ENCODE data around the gene CLCN3. TPM values are rescaled to one million over a fixed set of nuclear protein-coding genes. Genes with fewer than 3 reads are reported as not detected.

Gene CLCN3
- total and polyA plus RNA-seq, 2 of the 4 experiments (the other 2 are of a cell fraction), result 13.0 to 22.8 TPM

- H2AK5ac ChIP-seq (ENCODE audit: low read depth, low read length), result no peak overlapping the region
- no peak overlapping the region for H2AFZ ChIP-seq (replicated peaks; ENCODE audit: low read length, poor library complexity)
- H2BK20ac ChIP-seq (ENCODE audit: low read depth, low read length), result no peak overlapping the region
- H3K9ac ChIP-seq (ENCODE audit: low read depth, low read length), result no peak overlapping the region
- ChIA-PET CTCF (no interaction called here), POLR2A (ENCODE audit: unreplicated experiment) (no interaction called here)
- H4K91ac ChIP-seq (ENCODE audit: insufficient read depth, low read depth, low read length), result no peak overlapping the region
- no peak for TF ChIP-seq POLR2A (IDR thresholded peaks at IDR 0.05; ENCODE audit: low read depth, low read length)
- no peak for TF ChIP-seq CTCF (conservative IDR thresholded peaks at IDR 0.05; ENCODE audit: low read depth, low read length)
- no peak for TF ChIP-seq CEBPB (IDR thresholded peaks at IDR 0.05; ENCODE audit: low read depth, low read length)
- TF ChIP-seq FOS (IDR thresholded peaks at IDR 0.05; ENCODE audit: low read depth, low read length), result no peak
- TF ChIP-seq RCOR1 (IDR thresholded peaks at IDR 0.05; ENCODE audit: insufficient replicate concordance, low read length), result no peak
- TF ChIP-seq BHLHE40 (IDR thresholded peaks at IDR 0.05; ENCODE audit: low read depth, low read length), result no peak
- TF ChIP-seq MXI1 (IDR thresholded peaks at IDR 0.05; ENCODE audit: borderline replicate concordance, low read depth, low read length), result no peak
- H3K79me1 ChIP-seq (ENCODE audit: low read depth in 1 of 2, low read length in 2 of 2), result peaks cover 4 to 7% of the 10 kb centered on the region in 2 experiments; a peak in 1 of 4 replicates
- no peaks in the 10 kb centered on the region for H3K4me1 ChIP-seq (ENCODE audit: control insufficient read depth, insufficient read depth, low read length)
- H3K4me2 ChIP-seq (ENCODE audit: low read depth, low read length), result no peak overlapping the region
- H3K27ac ChIP-seq (ENCODE audit: insufficient read depth, low read length), result no peak overlapping the region
- H2BK120ac ChIP-seq (ENCODE audit: low read depth, low read length), result no peak overlapping the region
- dilution Hi-C loops (cut with HindIII; ENCODE audit: low sequenced_read_pairs, unreplicated experiment) (no loop called here), in situ Hi-C loops (cut with MboI; ENCODE audit: low sequenced_read_pairs) (loop anchor here (25.0 kb wide), 1 partner anchor 459 kb away; no protein-coding TSS in a partner anchor), intact Hi-C loops (cut with micrococcal nuclease) (no loop called here)
- BruUV-seq (replicated peaks), result no TSS peak
- no peak overlapping the region for H4K8ac ChIP-seq (ENCODE audit: low read depth in 2 of 2, low read length in 2 of 2)
- H4K5ac ChIP-seq (ENCODE audit: low read depth, low read length), result no peak overlapping the region
- H3K4ac ChIP-seq (ENCODE audit: low read depth, low read length), result no peak overlapping the region
- no peak overlapping the region for H3K56ac ChIP-seq (ENCODE audit: extremely low read depth, insufficient read depth, low read length)
- no peaks in the 10 kb centered on the region for H3K27me3 ChIP-seq (ENCODE audit: control insufficient read depth, insufficient read depth, low read length)
- H3K9me1 ChIP-seq (ENCODE audit: insufficient read depth, low read length), result no peaks in the 10 kb centered on the region
- no peak overlapping the region for H2BK15ac ChIP-seq (ENCODE audit: low read depth, low read length)
- no peak overlapping the region for H2AK9ac ChIP-seq (replicated peaks; ENCODE audit: low read depth, low read length, poor library complexity)
- WGBS, 2 experiments (ENCODE audit: extremely low coverage in 2 of 2, insufficient read length in 1 of 2), result no CpG with 5 or more reads among the region's 2 CpGs
- no peak overlapping the region for H3K14ac ChIP-seq (replicated peaks; ENCODE audit: low read depth, low read length)
- no peak overlapping the region for H3K23ac ChIP-seq (ENCODE audit: low read depth, low read length)
- H3K9me3 ChIP-seq (ENCODE audit: control insufficient read depth, insufficient read depth, low read length), result no peaks in the 10 kb centered on the region
- DNase-seq (no peak), ATAC-seq (ENCODE audit: low read depth) (no peak)
- no peak overlapping the region for H2BK5ac ChIP-seq (ENCODE audit: low read depth, low read length, poor library complexity, severe bottlenecking)
- H3K36me3 ChIP-seq (ENCODE audit: control insufficient read depth, insufficient read depth, low read length), result no peaks in the 10 kb centered on the region
- H3K4me3 ChIP-seq (ENCODE audit: insufficient read depth, low read depth, low read length), result no peak overlapping the region
- H4K20me1 ChIP-seq (ENCODE audit: insufficient read depth, low read length), result no peaks in the 10 kb centered on the region
- no peak overlapping the region for H3K18ac ChIP-seq (ENCODE audit: low read depth, low read length)
Observed at GRCh38 chr4:169603312-169603711, 17.1 kb upstream of the CLCN3 start.
